ENCODE measurements around the gene UGT3A2.

GRCh38 chr5:36047384-36048160, 19.1 kb downstream of the UGT3A2 start:
- TF ChIP-seq, protein P1, sequence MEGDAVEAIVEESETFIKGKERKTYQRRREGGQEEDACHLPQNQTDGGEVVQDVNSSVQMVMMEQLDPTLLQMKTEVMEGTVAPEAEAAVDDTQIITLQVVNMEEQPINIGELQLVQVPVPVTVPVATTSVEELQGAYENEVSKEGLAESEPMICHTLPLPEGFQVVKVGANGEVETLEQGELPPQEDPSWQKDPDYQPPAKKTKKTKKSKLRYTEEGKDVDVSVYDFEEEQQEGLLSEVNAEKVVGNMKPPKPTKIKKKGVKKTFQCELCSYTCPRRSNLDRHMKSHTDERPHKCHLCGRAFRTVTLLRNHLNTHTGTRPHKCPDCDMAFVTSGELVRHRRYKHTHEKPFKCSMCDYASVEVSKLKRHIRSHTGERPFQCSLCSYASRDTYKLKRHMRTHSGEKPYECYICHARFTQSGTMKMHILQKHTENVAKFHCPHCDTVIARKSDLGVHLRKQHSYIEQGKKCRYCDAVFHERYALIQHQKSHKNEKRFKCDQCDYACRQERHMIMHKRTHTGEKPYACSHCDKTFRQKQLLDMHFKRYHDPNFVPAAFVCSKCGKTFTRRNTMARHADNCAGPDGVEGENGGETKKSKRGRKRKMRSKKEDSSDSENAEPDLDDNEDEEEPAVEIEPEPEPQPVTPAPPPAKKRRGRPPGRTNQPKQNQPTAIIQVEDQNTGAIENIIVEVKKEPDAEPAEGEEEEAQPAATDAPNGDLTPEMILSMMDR (IDR thresholded peaks at IDR 0.05; ENCODE audit: borderline replicate concordance, extremely low read depth, low read length, poor library complexity, severe bottlenecking) = no peak
- no peak for TF ChIP-seq EZH2 (IDR thresholded peaks at IDR 0.05; ENCODE audit: borderline replicate concordance, low read depth, low read length, severe bottlenecking)
